GM23338 (cell line): ENCODE data around the gene NQO2. TPM values are rescaled to one million over a fixed set of nuclear protein-coding genes. Genes with fewer than 3 reads are reported as not detected.

Source experiments
- ATAC-seq: fragments of 200-7000 bp; cut with Tn5 transposase; 3 replicates; pipeline ENCODE4 v1.9.1; 2020
- DNase-seq: peaks from one replicate; pipeline ENCODE4 v3.0.0-alpha.2; 2015; ENCODE audit warnings: low spot score
- H2AFZ ChIP-seq: fragments of 200-600 bp; sonication (generic); 2 replicates; pipeline ENCODE4 v1.8.0; 2016; ENCODE audit warnings: antibody characterized with exemption, mild to moderate bottlenecking, moderate library complexity
- H3F3A ChIP-seq: fragments of 200-600 bp; sonication (generic); replicated peaks from 2 replicates; pipeline ENCODE4 v1.8.0; 2017; ENCODE audit warnings: antibody characterized with exemption, mixed run types, low read depth
- H3K27ac ChIP-seq: fragments of 200-600 bp; sonication (generic); 2 replicates; pipeline ENCODE4 v1.6.1; 2016; ENCODE audit warnings: low read depth
- H3K27me3 ChIP-seq: fragments of 200-600 bp; sonication (generic); 2 replicates; pipeline ENCODE4 v1.8.0; 2016; ENCODE audit warnings: mild to moderate bottlenecking, mixed run types, moderate library complexity; ENCODE audit not compliant: insufficient read depth
- H3K36me3 ChIP-seq: fragments of 200-600 bp; sonication (generic); 2 replicates; pipeline ENCODE4 v1.8.0; 2016; ENCODE audit warnings: mild to moderate bottlenecking; ENCODE audit not compliant: insufficient read depth
- H3K4me1 ChIP-seq: fragments of 200-600 bp; sonication (generic); 2 replicates; pipeline ENCODE4 v1.8.0; 2016; ENCODE audit warnings: mild to moderate bottlenecking, moderate library complexity; ENCODE audit not compliant: insufficient read depth
- H3K4me2 ChIP-seq: fragments of 200-600 bp; sonication (generic); 2 replicates; pipeline ENCODE4 v1.7.1; 2017; ENCODE audit warnings: mixed run types
- H3K4me3 ChIP-seq: fragments of 200-600 bp; sonication (generic); 2 replicates; pipeline ENCODE4 v1.6.1; 2016; ENCODE audit warnings: mixed run types
- H3K79me2 ChIP-seq: fragments of 200-600 bp; sonication (generic); replicated peaks from 2 replicates; pipeline ENCODE4 v1.8.0; 2017; ENCODE audit warnings: mild to moderate bottlenecking; ENCODE audit not compliant: insufficient read depth
- H3K9me2 ChIP-seq: fragments of 200-600 bp; sonication (generic); 2 replicates; pipeline ENCODE4 v1.8.0; 2017; ENCODE audit not compliant: insufficient read depth
- H4K20me1 ChIP-seq: fragments of 200-600 bp; sonication (generic); replicated peaks from 2 replicates; pipeline ENCODE4 v1.8.0; 2017; ENCODE audit warnings: mild to moderate bottlenecking; ENCODE audit not compliant: insufficient read depth
- H3K27ac Mint-ChIP-seq: 2 replicates; pipeline ENCODE4 v1.8.0; 2020; ENCODE audit warnings: inconsistent platforms, mild to moderate bottlenecking, moderate library complexity, mixed read lengths
- H3K27me3 Mint-ChIP-seq: 3 replicates; pipeline ENCODE4 v1.8.0; 2022; ENCODE audit warnings: low read depth, mild to moderate bottlenecking, moderate library complexity, mixed read lengths, inconsistent platforms; ENCODE audit not compliant: insufficient read depth, poor library complexity
- H3K36me3 Mint-ChIP-seq: 3 replicates; pipeline ENCODE4 v1.8.0; 2021; ENCODE audit warnings: low read depth, mild to moderate bottlenecking, inconsistent platforms, moderate library complexity, mixed read lengths
- H3K4me1 Mint-ChIP-seq: 3 replicates; pipeline ENCODE4 v1.8.0; 2020; ENCODE audit warnings: mild to moderate bottlenecking, inconsistent platforms, mixed read lengths
- H3K4me3 Mint-ChIP-seq: 3 replicates; pipeline ENCODE4 v1.8.0; 2021; ENCODE audit warnings: moderate library complexity, mild to moderate bottlenecking, inconsistent platforms, mixed read lengths
- H3K9me3 Mint-ChIP-seq: 3 replicates; pipeline ENCODE4 v1.8.0; 2020; ENCODE audit warnings: moderate library complexity, mild to moderate bottlenecking, inconsistent platforms, mixed read lengths
- CTCF ChIP-seq, 2 experiments: fragments of 200-600 bp in 1 of 2; sonication (generic) in 1 of 2; conservative IDR thresholded peaks; 2 replicates each; pipeline versions ENCODE4 v1.5.1 to v1.6.1; 2016 to 2017; ENCODE audit warnings: antibody characterized with exemption in 2 of 2, low read depth in 2 of 2, mild to moderate bottlenecking in 2 of 2, moderate library complexity in 1 of 2
- REST ChIP-seq: IDR thresholded peaks from one replicate; pipeline ENCODE4 v1.6.1; 2018; ENCODE audit warnings: antibody characterized with exemption; ENCODE audit not compliant: unreplicated experiment
- STAT1 ChIP-seq: IDR thresholded peaks from one replicate; pipeline ENCODE4 v1.6.1; 2016; ENCODE audit warnings: antibody characterized with exemption; ENCODE audit not compliant: unreplicated experiment
- polyA plus RNA-seq: library from polyadenylated mRNA; unstranded; fragments of >200 nt; fragmentation: Nextera tagmentation; extraction: Ambion mirVana; gene quantifications from 2 replicates; pipeline ENCODE4 v1.2.1, GENCODE V29; 2016
- total RNA-seq: library from RNA; depleted of rRNA; stranded (reverse); fragments of >200 nt; shearing (Covaris generic); gene quantifications from 2 replicates; pipeline ENCODE4 v1.2.3, GENCODE V29; 2014

Gene NQO2
- total and polyA plus RNA-seq, 2 experiments from 2014 or later = 117 to 173 TPM

- Histone ChIP-seq H3K4me3 (no peak overlapping the region), H3F3A (peaks cover 22% of the 10 kb centered on the region), H3K79me2 (no peaks in the 10 kb centered on the region), H3K4me1 (peaks cover 38% of the 10 kb centered on the region), H3K27ac (no peak overlapping the region), H3K27me3 (no peaks in the 10 kb centered on the region), H3K36me3 (no peaks in the 10 kb centered on the region), H2AFZ (no peak overlapping the region), H3K9me2 (no peaks in the 10 kb centered on the region), H4K20me1 (no peaks in the 10 kb centered on the region), H3K4me2 (no peak overlapping the region)
- Mint-ChIP-seq H3K4me3 (no peak overlapping the region), H3K9me3 (no peaks in the 10 kb centered on the region), H3K4me1 (peaks cover 41% of the 10 kb centered on the region), H3K36me3 (no peaks in the 10 kb centered on the region), H3K27me3 (peaks cover 3% of the 10 kb centered on the region), H3K27ac (no peak overlapping the region)
- TF ChIP-seq STAT1 (no peak), REST (no peak)
- DNase-seq = no peak
- ATAC-seq = no peak
These were observed 41.4 kb upstream of the NQO2 start for GRCh38 chr6:2958331-2958711.

- no peaks in the 10 kb centered on the region for H4K20me1 ChIP-seq
- peaks cover 17% of the 10 kb centered on the region for H3F3A ChIP-seq
- no peaks in the 10 kb centered on the region for H3K36me3 ChIP-seq
- peaks cover 3% of the 10 kb centered on the region for H3K27me3 Mint-ChIP-seq
- ATAC-seq = no peak
- peaks cover 41% of the 10 kb centered on the region for H3K4me1 Mint-ChIP-seq
- H3K36me3 Mint-ChIP-seq = no peaks in the 10 kb centered on the region
- no peak overlapping the region for H3K27ac Mint-ChIP-seq
- no peak overlapping the region for H3K4me2 ChIP-seq
- H3K4me1 ChIP-seq = peaks cover 38% of the 10 kb centered on the region
- no peak overlapping the region for H2AFZ ChIP-seq
- H3K79me2 ChIP-seq = no peaks in the 10 kb centered on the region
- no peaks in the 10 kb centered on the region for H3K9me2 ChIP-seq
- no peak for TF ChIP-seq CTCF (conservative IDR thresholded peaks at IDR 0.05; ENCODE audit: low read depth in 2 of 2)
- H3K9me3 Mint-ChIP-seq = no peaks in the 10 kb centered on the region
- no peak overlapping the region for H3K27ac ChIP-seq
- no peaks in the 10 kb centered on the region for H3K27me3 ChIP-seq
- H3K4me3 Mint-ChIP-seq = no peak overlapping the region
- DNase-seq = no peak
- H3K4me3 ChIP-seq = no peak overlapping the region
These were observed 40.9 kb upstream of the NQO2 start for GRCh38 chr6:2958776-2959175.
